SK-N-SH (cell line): ENCODE measurements around the gene TFPI. TPM values are rescaled to one million over a fixed set of nuclear protein-coding genes. Genes with fewer than 3 reads are reported as not detected.

ENCODE experiments used
- CTCF ChIA-PET: fragments of 300-600, 350-600 bp; formaldehyde crosslinking; extraction: SDS; loops from one replicate; lab custom pipeline; 2021; lab: Yijun Ruan, JAX
- POLR2A ChIA-PET: fragments of 350-600 bp; sonication (Branson Sonifier 250); formaldehyde crosslinking; extraction: SDS; loops from one replicate; lab custom pipeline; 2020; ENCODE audit warnings: antibody characterized with exemption, inconsistent platforms; lab: Yijun Ruan, JAX
- DNase-seq: peaks from one replicate; pipeline ENCODE4 v3.0.0; 2012
- H2AFZ ChIP-seq: fragments of 200-600 bp; sonication (generic); 2 replicates; pipeline ENCODE4 v1.8.1; 2016; ENCODE audit warnings: antibody characterized with exemption, mild to moderate bottlenecking, low read depth
- H3F3A ChIP-seq: fragments of 200-600 bp; sonication (generic); replicated peaks from 2 replicates; pipeline ENCODE3; 2016; ENCODE audit warnings: antibody characterized with exemption, mild to moderate bottlenecking; ENCODE audit not compliant: insufficient read depth
- H3K27ac ChIP-seq, 2 experiments: fragments of 200-500 bp in 1 of 2; fragments of 200-600 bp in 1 of 2; sonication (Bioruptor generic) in 1 of 2; sonication (generic), shearing (Covaris generic) in 1 of 2; 2 replicates each; pipeline versions ENCODE4 v1.5.1 to v1.6.1; 2014 to 2016; ENCODE audit warnings: low read depth in 2 of 2, inconsistent platforms in 1 of 2, low read length in 1 of 2, mild to moderate bottlenecking in 1 of 2, mixed read lengths in 1 of 2
- H3K27me3 ChIP-seq: fragments of 200-600 bp; sonication (generic), shearing (Covaris generic); 2 replicates; pipeline ENCODE4 v1.6.1; 2016; ENCODE audit warnings: mixed run types; ENCODE audit not compliant: insufficient read depth
- H3K36me3 ChIP-seq, 2 experiments: fragments of 200-500 bp in 1 of 2; fragments of 200-600 bp in 1 of 2; sonication (Bioruptor generic) in 1 of 2; sonication (generic) in 1 of 2; replicated peaks in 1 of 2; 2 replicates each; pipeline versions ENCODE3 to v1.5.1; 2014 to 2016; ENCODE audit warnings: low read length in 1 of 2, mild to moderate bottlenecking in 1 of 2; ENCODE audit not compliant: insufficient read depth in 2 of 2, control insufficient read depth in 1 of 2
- H3K4me1 ChIP-seq, 2 experiments: fragments of 200-500 bp in 1 of 2; fragments of 200-600 bp in 1 of 2; sonication (Bioruptor generic) in 1 of 2; sonication (generic), shearing (Covaris generic) in 1 of 2; 2 replicates each; pipeline versions ENCODE4 v1.5.1 to v1.6.1; 2014 to 2016; ENCODE audit warnings: low read depth in 1 of 2, low read length in 1 of 2, mixed run types in 1 of 2; ENCODE audit not compliant: insufficient read depth in 2 of 2, control insufficient read depth in 1 of 2
- H3K4me2 ChIP-seq: fragments of 200-600 bp; sonication (generic), shearing (Covaris generic); 2 replicates; pipeline ENCODE4 v1.6.1; 2017; ENCODE audit warnings: mixed run types
- H3K4me3 ChIP-seq, 2 experiments: fragments of 200-500 bp in 1 of 2; fragments of 200-600 bp in 1 of 2; sonication (Bioruptor generic) in 1 of 2; sonication (generic), shearing (Covaris generic) in 1 of 2; 2 replicates each; pipeline versions ENCODE4 v1.5.1 to v1.8.1; 2014 to 2016; ENCODE audit warnings: low read depth in 2 of 2, inconsistent platforms in 1 of 2, low read length in 1 of 2, mild to moderate bottlenecking in 1 of 2, mixed read lengths in 1 of 2, moderate library complexity in 1 of 2
- H3K79me2 ChIP-seq: fragments of 200-600 bp; sonication (generic); 2 replicates; pipeline ENCODE4 v1.8.1; 2017; ENCODE audit warnings: mild to moderate bottlenecking; ENCODE audit not compliant: insufficient read depth
- H3K9ac ChIP-seq: fragments of 200-600 bp; sonication (generic); 2 replicates; pipeline ENCODE4 v1.6.1; 2017; ENCODE audit warnings: mixed run types
- H3K9me2 ChIP-seq: fragments of 200-600 bp; sonication (generic); 2 replicates; pipeline ENCODE4 v1.6.1; 2017; ENCODE audit warnings: mixed run types
- H3K9me3 ChIP-seq: fragments of 200-600 bp; sonication (generic); 2 replicates; pipeline ENCODE4 v1.6.1; 2017; ENCODE audit warnings: mixed run types, mild to moderate bottlenecking, moderate library complexity
- H4K20me1 ChIP-seq: fragments of 200-600 bp; sonication (generic); 2 replicates; pipeline ENCODE4 v1.6.1; 2017; ENCODE audit warnings: mild to moderate bottlenecking, mixed run types; ENCODE audit not compliant: insufficient read depth
- EP300 ChIP-seq, 2 experiments: IDR thresholded peaks; 2 replicates each; pipeline versions ENCODE4 v1.4.0 to v1.6.1; 2012; ENCODE audit warnings: borderline replicate concordance in 1 of 2, low read depth in 1 of 2, low read length in 1 of 2
- EZH2phosphoT487 ChIP-seq: fragments of 200-600 bp; sonication (generic); IDR thresholded peaks from 2 replicates; pipeline ENCODE4 v1.6.1; 2017; ENCODE audit warnings: low read depth, mixed run types, mild to moderate bottlenecking, antibody characterized with exemption, moderate library complexity, borderline replicate concordance
- FOXJ3 ChIP-seq: sonication (generic); formaldehyde crosslinking; IDR thresholded peaks from 2 replicates; pipeline ENCODE4 v1.5.1; 2020; ENCODE audit warnings: mild to moderate bottlenecking, missing genetic modification reagents
- GATA2 ChIP-seq: sonication (generic); formaldehyde crosslinking; IDR thresholded peaks from 2 replicates; pipeline ENCODE4 v1.5.0; 2020; ENCODE audit warnings: mild to moderate bottlenecking, missing genetic modification reagents
- MAX ChIP-seq: IDR thresholded peaks from 2 replicates; pipeline ENCODE4 v1.4.0; 2012; ENCODE audit warnings: low read depth
- MEF2A ChIP-seq: IDR thresholded peaks from 2 replicates; pipeline ENCODE4 v1.4.0; 2012; ENCODE audit warnings: low read depth, borderline replicate concordance
- MXI1 ChIP-seq: IDR thresholded peaks from 2 replicates; pipeline ENCODE4 v1.6.1; 2012; ENCODE audit warnings: mild to moderate bottlenecking, low read depth, low read length, improper control_type of control experiment
- NFIC ChIP-seq: IDR thresholded peaks from 2 replicates; pipeline ENCODE4 v1.4.0; 2012; ENCODE audit warnings: borderline replicate concordance
- POLR2AphosphoS5 ChIP-seq: IDR thresholded peaks from 2 replicates; pipeline ENCODE4 v1.6.1; 2012; ENCODE audit warnings: low read depth, low read length
- RAD21 ChIP-seq: IDR thresholded peaks from 2 replicates; pipeline ENCODE4 v1.6.1; 2012; ENCODE audit warnings: mild to moderate bottlenecking, low read length
- RCOR1 ChIP-seq: fragments of 150-350 bp; IDR thresholded peaks from 2 replicates; pipeline ENCODE4 v1.6.1; 2017; ENCODE audit warnings: antibody characterized with exemption, low read length
- RFX5 ChIP-seq: IDR thresholded peaks from 2 replicates; pipeline ENCODE4 v1.6.1; 2012; ENCODE audit warnings: mild to moderate bottlenecking, improper control_type of control experiment, low read length
- YY1 ChIP-seq: IDR thresholded peaks from 2 replicates; pipeline ENCODE4 v1.4.0; 2012; ENCODE audit warnings: low read depth, mild to moderate bottlenecking
- ZBTB33 ChIP-seq: IDR thresholded peaks from 2 replicates; pipeline ENCODE4 v1.4.0; 2012; ENCODE audit warnings: low read depth, borderline replicate concordance
- WGBS: methylation state at CpG from one replicate; pipeline ENCODE4 v1.1.6; 2017; ENCODE audit warnings: low lambda C conversion rate; 5-methylcytosine and 5-hydroxymethylcytosine counted together
- polyA plus RNA-seq, 3 experiments: library from polyadenylated mRNA; depleted of rRNA; stranded (reverse); fragments of >200 nt; gene quantifications; 2 replicates each; pipeline ENCODE4 v1.2.3, GENCODE V29; 2012
- TF ChIP-seq, protein P1 (sequence below): IDR thresholded peaks from 2 replicates; pipeline ENCODE4; 2012
- TF ChIP-seq, protein P2 (sequence below): IDR thresholded peaks from 2 replicates; pipeline ENCODE4 v1.6.1; 2012; ENCODE audit warnings: mild to moderate bottlenecking, low read depth, low read length, moderate library complexity

Gene TFPI
- polyA plus RNA-seq, 1 of the 3 experiments (the other 2 are of a cell fraction) = 2.1 TPM

GRCh38 chr2:187453078-187453641 is 101.1 kb downstream of the TFPI start (continued):
- TF ChIP-seq ZBTB33 = no peak
- no peak for TF ChIP-seq YY1
- no peak for TF ChIP-seq MEF2A
- no peak for TF ChIP-seq RCOR1

- no peak overlapping the region for H3K9ac ChIP-seq
- no peak overlapping the region for H3K27ac ChIP-seq
- ChIA-PET POLR2A (no interaction called here), CTCF (interaction anchor here (1.1 to 4.8 kb wide), 4 partner anchors 9 to 589 kb away, joined by 3 to 41 read pairs (median 8); no protein-coding TSS in a partner anchor)
- H3F3A ChIP-seq = no peaks in the 10 kb centered on the region
- H3K4me1 ChIP-seq = peaks cover 0 to 6% of the 10 kb centered on the region in 2 experiments; a peak in 2 of 4 replicates
- H3K9me3 ChIP-seq = no peaks in the 10 kb centered on the region
- no peaks in the 10 kb centered on the region for H3K36me3 ChIP-seq
- DNase-seq = no peak
- TF ChIP-seq ZBTB33 (no peak), FOXJ3 (CRISPR knock-in tag) (no peak), MXI1 (no peak), RCOR1 (no peak), RAD21 (no peak), MAX (no peak), NFIC (no peak)
- no peaks in the 10 kb centered on the region for H3K27me3 ChIP-seq
- no peak overlapping the region for H3K4me2 ChIP-seq
- H3K9me2 ChIP-seq = no peaks in the 10 kb centered on the region
- no peak overlapping the region for H3K4me3 ChIP-seq
- no peaks in the 10 kb centered on the region for H3K79me2 ChIP-seq
- no peak overlapping the region for H2AFZ ChIP-seq
- H4K20me1 ChIP-seq = no peaks in the 10 kb centered on the region
Measured at GRCh38 chr2:187451510-187451909, 102.7 kb downstream of the TFPI start.

GRCh38 chr2:187447336-187447735 is 106.9 kb downstream of the TFPI start:
- Histone ChIP-seq H3K9ac (no peak overlapping the region), H3K36me3 (no peaks in the 10 kb centered on the region), H4K20me1 (no peaks in the 10 kb centered on the region), H3K9me3 (no peaks in the 10 kb centered on the region), H3K9me2 (0 out of 2 replicates have a peak, but pooled peaks cover 3% of the 10 kb centered on the region), H2AFZ (peak overlapping the region; percentile 88; the same call in 1 of the 2 replicates), H3K4me3 (no peak overlapping the region), H3K27ac (no peak overlapping the region), H3K27me3 (no peaks in the 10 kb centered on the region), H3K4me2 (no peak overlapping the region), H3F3A (no peaks in the 10 kb centered on the region), H3K4me1 (peaks cover 0 to 6% of the 10 kb centered on the region in 2 experiments; a peak in 2 of 4 replicates), H3K79me2 (no peaks in the 10 kb centered on the region)
- 89% methylated on average over 3 of the region's 3 CpGs for WGBS
- CTCF ChIA-PET = interaction anchor here (0.9 to 2.4 kb wide), 7 partner anchors 81 to 594 kb away, joined by 3 to 17 read pairs (median 5); no protein-coding TSS in a partner anchor
- POLR2A ChIA-PET = no interaction called here
- DNase-seq = no peak
- no peak for TF ChIP-seq RAD21
- TF ChIP-seq RFX5 = no peak
- TF ChIP-seq GATA2 = no peak
- TF ChIP-seq, protein P1, sequence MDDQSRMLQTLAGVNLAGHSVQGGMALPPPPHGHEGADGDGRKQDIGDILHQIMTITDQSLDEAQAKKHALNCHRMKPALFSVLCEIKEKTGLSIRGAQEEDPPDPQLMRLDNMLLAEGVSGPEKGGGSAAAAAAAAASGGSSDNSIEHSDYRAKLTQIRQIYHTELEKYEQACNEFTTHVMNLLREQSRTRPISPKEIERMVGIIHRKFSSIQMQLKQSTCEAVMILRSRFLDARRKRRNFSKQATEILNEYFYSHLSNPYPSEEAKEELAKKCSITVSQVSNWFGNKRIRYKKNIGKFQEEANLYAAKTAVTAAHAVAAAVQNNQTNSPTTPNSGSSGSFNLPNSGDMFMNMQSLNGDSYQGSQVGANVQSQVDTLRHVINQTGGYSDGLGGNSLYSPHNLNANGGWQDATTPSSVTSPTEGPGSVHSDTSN = no peak
- TF ChIP-seq, protein P2, sequence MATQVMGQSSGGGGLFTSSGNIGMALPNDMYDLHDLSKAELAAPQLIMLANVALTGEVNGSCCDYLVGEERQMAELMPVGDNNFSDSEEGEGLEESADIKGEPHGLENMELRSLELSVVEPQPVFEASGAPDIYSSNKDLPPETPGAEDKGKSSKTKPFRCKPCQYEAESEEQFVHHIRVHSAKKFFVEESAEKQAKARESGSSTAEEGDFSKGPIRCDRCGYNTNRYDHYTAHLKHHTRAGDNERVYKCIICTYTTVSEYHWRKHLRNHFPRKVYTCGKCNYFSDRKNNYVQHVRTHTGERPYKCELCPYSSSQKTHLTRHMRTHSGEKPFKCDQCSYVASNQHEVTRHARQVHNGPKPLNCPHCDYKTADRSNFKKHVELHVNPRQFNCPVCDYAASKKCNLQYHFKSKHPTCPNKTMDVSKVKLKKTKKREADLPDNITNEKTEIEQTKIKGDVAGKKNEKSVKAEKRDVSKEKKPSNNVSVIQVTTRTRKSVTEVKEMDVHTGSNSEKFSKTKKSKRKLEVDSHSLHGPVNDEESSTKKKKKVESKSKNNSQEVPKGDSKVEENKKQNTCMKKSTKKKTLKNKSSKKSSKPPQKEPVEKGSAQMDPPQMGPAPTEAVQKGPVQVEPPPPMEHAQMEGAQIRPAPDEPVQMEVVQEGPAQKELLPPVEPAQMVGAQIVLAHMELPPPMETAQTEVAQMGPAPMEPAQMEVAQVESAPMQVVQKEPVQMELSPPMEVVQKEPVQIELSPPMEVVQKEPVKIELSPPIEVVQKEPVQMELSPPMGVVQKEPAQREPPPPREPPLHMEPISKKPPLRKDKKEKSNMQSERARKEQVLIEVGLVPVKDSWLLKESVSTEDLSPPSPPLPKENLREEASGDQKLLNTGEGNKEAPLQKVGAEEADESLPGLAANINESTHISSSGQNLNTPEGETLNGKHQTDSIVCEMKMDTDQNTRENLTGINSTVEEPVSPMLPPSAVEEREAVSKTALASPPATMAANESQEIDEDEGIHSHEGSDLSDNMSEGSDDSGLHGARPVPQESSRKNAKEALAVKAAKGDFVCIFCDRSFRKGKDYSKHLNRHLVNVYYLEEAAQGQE = no peak
- TF ChIP-seq EZH2phosphoT487 = no peak
- TF ChIP-seq EP300 (IDR thresholded peaks at IDR 0.05; ENCODE audit: borderline replicate concordance in 1 of 2, low read depth in 1 of 2, low read length in 1 of 2) = no peak
- TF ChIP-seq POLR2AphosphoS5 = no peak
